HG03103 (cell line): ENCODE data around the gene IL18BP.

ENCODE experiments used
- ATAC-seq: cut with Tn5 transposase; IDR thresholded peaks from one replicate; pipeline ENCODE4 v1.9.1; 2021; ENCODE audit warnings: low read depth; ENCODE audit not compliant: unreplicated experiment

The IL18BP gene

DNA sequence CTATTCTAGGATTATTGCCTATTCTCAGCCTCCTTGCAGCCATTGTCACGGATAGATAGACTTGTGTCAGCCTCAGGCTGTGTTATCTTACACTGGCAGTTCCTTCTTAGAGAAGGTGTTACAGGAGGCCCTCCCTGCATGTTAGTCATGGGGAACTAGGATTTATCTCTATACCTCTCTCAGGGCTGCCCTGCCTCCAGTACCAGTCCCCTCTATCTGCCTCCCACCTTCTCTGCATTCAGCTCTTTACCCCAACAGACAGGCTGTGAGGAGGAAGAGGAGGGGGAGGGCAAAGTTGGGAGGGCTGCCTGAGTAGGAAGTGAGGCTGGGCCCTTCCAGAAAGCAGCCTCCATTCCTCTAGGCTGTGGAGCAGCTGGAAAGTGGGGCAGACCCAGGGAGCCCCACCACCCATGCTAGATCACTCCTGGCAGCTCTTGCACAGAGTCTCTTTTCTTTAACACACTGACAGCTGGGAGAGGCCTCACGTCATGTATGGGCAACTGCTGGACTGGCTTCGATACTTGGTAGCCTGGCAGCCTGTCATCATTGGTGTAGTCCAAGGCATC, 2.9 kb upstream of the IL18BP start:
- no peak for ATAC-seq

DNA sequence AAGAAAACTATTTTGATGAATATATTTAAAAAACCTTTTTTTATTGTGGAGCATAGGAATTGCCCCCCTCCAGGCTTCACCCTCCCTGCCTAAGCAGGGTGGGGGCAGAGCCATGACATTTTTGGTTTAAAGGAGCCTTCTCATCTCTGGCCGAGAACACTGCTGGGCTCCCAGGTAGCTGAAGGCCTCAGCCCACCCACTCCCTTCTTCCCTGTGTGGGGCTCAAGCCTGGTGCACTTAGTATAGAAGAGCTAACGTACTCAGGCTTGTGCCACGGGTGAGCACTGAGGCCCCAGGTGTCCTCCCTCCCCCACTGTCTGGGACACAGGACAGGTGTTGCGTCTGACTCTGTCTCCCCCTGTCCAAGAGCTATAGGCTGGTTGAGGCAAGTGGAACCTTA, 2.2 kb upstream of the IL18BP start:
- ATAC-seq = no peak

DNA sequence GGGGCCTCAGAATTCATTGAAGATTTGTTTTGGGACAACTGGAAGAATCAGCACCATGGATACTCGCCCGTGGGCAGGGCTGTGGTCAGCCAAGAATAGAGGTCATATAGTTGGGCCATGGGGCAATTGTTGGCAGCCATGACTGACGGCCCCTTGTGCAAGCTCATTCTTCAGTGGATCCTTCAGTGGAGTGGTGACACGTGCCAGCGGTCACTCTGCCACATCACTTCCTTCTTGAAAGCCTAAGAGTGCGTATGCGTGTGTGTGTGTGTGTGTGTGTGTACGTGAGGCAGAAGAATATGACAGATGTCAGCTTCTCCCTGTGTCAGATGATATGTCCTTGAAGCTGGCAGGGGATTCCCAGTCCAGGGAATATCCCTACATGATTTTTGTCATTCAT, 1.8 kb upstream of the IL18BP start:
- ATAC-seq = no peak

DNA sequence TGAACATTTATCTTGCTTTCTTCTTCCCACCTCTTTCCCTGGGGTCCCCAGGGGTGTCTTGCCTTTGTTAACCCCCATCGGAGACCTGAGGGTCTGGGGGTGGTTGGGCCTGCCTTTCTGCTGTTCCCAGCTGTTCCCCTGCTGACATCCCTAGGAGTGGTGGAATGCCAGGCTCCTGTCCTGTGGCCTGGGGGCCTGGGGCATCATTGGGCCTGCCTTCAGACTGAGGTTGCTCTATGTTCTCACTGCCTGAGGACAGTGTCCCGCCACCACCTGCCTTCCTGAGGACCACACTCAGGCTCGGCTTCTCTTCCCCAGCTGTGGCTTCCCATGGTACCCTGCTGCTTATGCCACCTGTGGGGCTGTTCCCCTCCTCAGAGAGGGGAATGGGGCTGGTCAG, 1.1 kb upstream of the IL18BP start:
- ATAC-seq = no peak

DNA sequence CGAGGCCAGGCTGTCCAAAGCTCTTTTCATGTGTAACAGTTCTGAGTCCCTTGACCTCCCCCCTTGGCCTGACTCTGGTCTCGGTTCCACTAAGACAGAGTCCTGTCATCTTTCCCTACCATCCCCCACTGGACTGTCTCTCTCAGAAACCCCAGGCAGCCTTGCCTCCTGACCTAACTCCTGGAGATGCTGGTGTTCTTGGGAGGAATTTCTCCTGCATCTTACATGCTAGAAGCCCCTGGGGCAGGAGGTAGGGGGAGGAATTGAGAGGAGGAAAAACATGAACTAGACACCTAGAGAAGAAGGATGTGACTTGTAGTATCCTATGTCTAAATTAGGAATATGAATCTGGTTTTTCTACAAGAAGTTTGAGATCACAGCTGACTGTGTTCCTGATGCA, 648 bp upstream of the IL18BP start:
- no peak for ATAC-seq

DNA sequence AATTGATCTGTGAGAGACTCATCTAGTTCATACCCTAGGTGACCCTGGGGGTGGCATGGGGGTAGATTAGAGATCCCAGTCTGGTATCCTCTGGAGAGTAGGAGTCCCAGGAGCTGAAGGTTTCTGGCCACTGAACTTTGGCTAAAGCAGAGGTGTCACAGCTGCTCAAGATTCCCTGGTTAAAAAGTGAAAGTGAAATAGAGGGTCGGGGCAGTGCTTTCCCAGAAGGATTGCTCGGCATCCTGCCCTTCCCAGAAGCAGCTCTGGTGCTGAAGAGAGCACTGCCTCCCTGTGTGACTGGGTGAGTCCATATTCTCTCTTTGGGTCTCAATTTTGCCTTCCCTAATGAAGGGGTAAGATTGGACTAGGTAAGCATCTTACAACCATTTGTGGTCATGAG, 653 bp downstream of the IL18BP start:
- no peak for ATAC-seq

DNA sequence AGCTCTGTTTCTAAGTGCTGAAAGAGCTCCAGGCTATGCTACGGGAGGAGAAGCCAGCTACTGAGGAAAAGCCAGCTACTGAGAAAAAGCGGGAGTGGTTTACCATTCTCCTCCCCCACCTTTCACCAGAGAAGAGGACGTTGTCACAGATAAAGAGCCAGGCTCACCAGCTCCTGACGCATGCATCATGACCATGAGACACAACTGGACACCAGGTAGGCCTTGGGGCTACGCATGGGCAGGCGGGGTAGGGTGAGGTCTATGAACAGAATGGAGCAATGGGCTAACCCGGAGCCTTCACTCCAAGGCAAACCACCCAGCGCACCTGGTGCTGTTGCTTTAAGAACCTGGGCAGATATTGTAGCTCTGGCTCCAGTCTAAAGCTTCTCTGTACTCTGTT, 1.1 kb downstream of the IL18BP start:
- no peak for ATAC-seq

DNA sequence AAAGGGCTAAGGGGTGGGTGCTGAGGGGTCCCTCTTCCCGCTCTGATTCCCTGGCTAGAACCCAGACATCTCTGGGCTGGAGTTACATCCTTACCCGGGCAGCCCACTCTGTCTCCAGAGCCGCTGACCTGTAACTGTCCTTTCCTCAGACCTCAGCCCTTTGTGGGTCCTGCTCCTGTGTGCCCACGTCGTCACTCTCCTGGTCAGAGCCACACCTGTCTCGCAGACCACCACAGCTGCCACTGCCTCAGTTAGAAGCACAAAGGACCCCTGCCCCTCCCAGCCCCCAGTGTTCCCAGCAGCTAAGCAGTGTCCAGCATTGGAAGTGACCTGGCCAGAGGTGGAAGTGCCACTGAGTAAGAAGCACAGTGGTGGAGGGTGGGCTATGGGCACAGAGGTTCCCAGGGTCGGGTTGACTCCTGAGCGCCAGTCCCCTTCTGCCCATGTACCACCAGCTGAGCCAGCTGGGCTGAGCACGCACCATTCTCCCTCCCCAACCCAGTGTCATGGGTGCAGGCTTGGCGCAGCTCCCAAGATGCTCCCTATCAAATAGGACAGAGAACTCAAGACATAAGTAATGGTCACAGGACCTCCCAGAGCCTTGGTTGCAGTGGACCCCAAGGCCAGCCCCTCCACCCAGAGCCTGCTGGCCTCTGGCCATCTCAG, 1.6 kb downstream of the IL18BP start:
- no peak for ATAC-seq

DNA sequence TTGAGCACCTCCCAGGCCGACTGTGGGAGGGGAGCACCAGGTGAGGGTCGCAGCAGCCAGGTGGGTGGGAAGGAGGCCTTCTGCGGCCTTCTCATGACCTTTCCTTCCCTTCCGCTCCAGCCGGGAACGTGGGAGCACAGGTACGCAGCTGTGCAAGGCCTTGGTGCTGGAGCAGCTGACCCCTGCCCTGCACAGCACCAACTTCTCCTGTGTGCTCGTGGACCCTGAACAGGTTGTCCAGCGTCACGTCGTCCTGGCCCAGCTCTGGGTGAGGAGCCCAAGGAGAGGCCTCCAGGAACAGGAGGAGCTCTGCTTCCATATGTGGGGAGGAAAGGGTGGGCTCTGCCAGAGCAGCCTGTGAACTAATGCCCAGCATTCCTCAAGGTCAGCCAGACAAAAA, 2.6 kb downstream of the IL18BP start:
- ATAC-seq = no peak

DNA sequence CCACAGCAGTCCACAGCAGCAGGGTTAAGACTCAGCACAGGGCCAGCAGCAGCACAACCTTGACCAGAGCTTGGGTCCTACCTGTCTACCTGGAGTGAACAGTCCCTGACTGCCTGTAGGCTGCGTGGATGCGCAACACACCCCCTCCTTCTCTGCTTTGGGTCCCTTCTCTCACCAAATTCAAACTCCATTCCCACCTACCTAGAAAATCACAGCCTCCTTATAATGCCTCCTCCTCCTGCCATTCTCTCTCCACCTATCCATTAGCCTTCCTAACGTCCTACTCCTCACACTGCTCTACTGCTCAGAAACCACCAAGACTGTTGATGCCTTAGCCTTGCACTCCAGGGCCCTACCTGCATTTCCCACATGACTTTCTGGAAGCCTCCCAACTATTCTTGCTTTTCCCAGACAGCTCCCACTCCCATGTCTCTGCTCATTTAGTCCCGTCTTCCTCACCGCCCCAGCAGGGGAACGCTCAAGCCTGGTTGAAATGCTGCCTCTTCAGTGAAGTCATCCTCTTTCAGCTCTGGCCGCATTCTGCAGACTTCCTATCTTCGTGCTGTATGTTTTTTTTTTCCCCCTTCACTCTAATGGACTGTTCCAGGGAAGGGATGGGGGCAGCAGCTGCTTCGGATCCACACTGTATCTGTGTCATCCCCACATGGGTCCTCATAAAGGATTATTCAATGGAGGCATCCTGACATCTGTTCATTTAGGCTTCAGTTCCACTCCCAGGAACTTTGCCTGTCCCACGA, 3.3 kb downstream of the IL18BP start:
- no peak for ATAC-seq

DNA sequence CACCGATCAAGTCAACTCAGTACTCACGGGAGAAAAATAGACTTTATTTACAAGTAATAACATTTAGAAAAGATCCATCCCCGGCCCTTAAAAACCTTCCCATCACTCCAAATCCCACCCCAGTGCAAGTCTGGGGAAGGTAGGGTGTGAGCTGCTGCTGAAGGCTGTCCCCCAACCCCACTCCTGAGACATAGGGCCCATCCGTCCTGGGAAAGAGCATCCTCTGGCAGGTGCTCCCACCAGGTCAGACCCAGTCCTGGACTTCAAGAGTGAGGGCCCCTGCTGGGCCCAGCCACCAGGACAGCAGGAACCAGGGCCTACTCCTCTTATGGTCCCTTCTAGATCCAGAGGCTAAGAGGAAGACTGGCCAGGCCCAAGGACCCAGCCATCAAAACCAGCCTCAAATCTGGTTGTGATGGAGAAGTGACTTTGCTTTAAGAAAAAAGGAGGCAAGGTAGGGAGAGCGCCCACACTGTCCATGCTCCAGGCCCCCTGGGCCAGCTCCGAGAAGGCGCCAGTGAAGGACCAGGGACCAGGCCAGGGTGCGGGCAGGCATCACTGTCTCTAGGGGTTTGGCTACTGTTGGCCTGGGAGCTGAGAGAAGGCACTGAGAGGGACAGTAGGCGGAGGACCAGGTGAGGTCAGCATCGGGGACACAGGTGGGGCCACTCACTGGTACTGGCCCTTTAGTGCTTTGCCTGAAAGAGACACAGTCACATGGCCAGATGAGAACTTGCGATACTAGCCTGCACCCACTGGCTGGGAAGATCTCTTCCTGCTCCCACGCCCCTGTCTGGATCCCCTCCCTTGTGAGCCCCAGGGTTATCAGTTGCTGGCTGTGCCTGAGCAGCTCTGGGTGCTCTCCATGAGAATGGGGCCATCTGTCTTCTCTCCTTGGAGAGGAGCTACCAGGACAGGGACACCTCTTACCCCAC, 4.4 kb downstream of the IL18BP start:
- no peak for ATAC-seq

DNA sequence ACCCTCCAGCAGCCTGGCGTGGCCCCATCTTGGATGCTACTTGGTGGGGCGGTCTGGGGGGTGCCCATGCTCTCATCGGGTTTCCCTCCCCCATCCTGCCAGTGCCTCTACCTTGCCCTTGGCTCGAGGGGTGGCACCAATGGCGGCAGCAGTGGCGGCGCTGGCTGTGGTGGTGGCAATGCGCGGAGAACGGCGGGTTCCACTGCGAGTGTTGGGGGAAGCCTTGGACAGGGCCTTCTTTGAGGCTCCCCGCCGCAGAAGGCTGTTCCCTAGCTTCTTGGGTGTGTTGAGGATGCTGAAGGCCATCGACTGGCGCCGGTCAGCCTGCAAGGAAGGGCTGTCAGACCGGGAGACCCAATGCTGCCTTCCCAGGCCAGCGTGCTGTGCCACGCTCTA, 5.1 kb downstream of the IL18BP start:
- no peak for ATAC-seq

DNA sequence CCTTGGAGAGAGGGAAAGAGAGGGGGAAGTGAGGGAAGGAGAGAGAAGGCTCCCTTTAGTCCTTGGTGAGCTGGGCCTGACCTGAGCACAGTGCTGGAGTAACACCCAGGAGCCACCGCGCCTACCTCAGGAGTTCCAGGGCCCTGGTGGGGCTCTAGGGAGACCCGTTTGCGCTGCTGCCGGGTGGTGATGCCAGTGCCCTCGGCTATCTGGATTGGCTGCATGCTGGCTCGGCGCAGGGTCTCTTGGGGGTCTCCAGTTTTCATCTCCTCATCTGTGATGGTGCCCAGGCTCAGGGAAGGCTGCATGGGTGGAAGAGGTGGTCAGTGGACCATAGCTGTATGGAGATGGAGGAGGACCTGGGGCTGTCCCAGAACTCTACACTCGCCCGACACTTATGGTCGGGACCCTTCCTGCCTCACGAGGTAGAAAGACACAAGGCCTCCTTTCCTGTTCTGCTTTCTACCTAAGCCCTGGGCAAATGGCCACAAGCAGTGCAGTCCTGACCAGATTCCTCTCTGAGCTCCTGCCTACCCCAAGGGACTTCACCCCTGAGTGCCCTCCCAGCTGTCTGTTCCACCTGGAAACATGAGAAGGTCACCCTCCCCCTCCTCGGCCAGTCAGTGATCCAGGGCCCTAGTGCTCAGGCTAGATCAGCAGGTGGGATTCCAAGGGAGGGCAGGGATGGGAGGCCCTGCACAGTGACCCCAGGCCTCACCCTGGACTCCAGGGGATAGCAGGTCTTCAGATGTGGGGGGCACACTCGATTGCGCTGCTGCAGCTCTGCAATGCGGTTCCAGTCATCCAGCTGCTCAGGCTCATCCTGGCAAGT, 6.0 kb downstream of the IL18BP start:
- ATAC-seq = no peak

DNA sequence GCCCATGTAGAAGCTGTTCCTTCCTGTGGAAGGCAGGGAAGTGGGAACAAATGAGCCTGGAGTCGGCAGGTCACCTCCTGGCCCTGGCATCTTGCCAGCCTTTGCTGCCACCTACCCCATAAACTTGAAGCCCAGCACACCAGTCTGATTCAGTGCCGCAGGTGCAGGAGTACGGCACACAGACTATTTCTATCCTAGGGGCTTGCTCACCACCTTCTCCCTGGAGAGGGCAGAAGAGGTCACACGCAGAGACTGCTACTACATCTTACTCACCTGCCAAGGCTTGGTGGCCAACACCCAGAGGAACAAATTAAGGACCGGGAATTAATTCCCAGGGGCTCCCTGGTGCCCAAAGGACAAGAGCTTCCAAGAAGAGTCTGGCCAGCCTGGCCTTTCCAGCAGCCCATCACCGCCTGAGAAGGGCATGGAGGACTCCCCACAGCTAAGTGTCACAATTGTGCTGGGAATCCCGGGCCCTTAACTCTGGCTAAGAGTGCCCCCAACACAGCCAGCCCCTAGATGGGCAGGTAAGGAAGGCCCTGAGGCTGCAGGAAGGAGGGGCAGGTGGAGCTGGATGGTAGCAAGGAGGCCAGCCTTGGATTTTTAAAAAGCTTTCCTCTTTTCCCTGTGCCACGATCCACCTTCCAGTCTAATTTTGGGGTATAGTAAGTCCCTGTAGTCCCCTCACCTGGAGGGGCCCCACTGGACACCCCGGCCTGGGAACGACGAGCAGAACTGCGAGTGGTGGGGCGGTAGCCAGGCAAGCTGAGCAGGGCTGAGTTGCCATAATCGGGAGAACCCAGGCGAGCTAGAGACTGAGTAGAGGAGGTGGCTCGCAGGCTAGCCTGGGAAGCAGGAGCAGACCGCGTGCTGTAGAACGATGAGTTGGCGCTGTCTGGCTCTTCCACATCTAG, 6.9 kb downstream of the IL18BP start:
- no peak for ATAC-seq

DNA sequence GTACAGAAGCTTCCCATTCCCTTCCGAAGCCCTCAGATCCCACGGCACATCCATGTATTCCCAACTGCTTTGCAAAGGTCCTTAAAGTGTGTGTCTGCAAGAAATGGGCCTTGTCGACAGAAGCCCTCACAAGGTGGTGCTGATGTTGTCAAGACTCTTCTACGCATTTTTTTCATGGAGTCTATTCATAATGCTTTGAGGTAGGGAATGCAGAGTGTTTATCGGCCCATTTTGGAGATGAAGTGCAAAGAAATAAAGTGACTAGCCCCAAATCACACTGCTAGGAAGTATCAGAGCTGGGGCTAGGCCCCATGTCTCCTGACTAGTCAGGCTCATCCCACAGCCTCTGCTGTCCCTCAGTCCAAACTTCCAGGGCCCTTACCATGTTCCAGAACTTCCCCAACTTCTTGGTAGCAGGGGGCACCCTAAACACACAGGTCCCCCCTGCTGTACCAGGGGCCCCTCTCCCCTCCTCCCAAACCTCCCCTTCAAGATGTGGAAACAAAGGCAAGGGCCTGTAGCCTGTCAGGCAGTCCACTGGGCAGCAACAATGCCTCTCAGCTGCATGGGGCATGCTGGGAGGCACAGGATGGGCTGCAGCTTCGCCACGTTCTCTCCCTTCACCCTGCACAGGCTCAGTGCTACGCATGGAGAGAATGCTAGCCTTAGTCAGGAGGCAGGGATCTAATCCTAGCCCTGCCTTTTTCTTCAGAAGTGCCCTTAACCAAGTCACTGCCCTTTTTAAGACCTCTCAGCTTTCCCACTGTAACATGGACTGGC, 7.8 kb downstream of the IL18BP start:
- no peak for ATAC-seq

DNA sequence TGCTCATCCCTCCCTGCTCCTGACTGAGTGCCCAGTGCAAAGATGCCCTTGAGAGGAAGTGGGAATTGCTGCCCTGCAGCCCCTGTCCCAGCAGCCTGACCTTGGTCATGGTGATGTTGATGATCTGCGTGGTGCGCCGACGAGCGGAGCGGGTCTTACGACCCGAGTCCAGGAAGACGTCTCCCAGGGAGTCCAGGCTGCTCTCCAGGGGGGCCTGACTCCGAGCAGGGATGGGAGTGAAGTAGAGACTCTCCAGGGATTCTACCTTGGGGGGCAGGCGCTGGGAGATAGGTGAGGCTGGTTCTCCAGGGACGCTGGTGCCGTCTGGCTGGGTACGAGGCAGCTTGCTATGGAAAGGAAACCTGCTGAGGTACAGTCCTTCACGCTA, 8.4 kb downstream of the IL18BP start:
- ATAC-seq = no peak

DNA sequence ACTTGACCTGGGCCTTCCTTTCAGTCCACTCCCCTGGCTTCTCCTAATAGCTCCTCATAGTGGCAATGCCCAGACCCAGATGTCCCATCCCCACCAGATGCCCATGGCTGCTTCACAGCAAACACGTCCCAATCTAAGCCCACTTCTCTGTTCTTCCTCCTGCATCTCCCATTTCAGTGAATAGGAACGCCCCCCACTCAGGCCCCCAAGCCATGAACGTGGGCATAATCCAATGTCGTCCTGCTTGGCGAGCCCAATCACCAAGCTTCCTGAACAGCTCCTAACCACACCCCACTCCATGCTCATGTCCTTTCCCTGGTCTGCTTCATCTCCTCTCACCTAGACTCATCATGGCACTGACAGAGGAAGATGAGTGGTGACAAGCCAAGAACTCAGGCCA, 8.9 kb downstream of the IL18BP start:
- no peak for ATAC-seq

DNA sequence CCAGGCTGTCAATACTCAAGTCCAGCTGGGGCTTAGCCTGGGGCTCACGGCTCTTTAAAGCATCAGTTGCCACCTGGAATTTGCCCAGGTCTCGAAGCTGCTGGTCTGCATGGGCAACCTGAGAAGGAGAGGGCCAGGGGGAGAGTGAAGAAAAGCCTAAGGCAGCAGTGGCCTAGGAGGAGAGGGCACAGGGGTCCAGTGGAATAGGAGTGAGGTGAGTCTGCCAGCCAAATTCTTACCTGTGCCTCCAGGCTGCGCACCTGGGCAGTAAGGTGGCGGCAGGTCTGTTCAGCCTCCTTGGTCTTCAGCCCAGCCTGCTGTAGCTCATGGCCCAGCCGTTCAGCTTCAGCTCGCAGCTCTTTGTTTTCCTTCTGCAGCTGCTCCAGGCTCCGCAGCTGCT, 10.0 kb downstream of the IL18BP start:
- no peak for ATAC-seq
